ENCODE data around the gene LINC00237.

The LINC00237 gene

DNA sequence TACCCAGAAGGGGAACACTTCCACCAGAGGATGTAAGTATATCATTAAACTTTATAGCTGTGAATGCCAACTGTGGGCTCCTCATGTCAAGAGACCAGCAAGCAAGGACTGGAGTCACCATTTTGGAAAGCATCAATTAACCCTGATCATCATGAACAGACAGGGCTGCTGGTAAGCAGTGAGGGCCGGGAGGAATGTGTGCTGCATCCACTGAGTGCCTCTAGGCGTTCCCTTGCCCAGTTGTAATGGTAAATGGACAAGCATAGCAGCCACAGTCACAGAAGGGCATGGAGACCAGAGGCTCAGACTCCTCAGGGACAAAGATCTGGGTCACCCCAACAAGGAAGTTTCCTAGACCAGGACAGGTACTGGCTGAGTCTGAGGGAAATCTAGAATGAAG lies 23.6 kb downstream of the LINC00237 start:
- FAIRE-seq (no peak), DNase-seq (ENCODE audit: insufficient read length, low spot score) (no peak)
- TF ChIP-seq CTCF (IDR thresholded peaks at IDR 0.05; ENCODE audit: insufficient read depth, missing control alignments): no peak

DNA sequence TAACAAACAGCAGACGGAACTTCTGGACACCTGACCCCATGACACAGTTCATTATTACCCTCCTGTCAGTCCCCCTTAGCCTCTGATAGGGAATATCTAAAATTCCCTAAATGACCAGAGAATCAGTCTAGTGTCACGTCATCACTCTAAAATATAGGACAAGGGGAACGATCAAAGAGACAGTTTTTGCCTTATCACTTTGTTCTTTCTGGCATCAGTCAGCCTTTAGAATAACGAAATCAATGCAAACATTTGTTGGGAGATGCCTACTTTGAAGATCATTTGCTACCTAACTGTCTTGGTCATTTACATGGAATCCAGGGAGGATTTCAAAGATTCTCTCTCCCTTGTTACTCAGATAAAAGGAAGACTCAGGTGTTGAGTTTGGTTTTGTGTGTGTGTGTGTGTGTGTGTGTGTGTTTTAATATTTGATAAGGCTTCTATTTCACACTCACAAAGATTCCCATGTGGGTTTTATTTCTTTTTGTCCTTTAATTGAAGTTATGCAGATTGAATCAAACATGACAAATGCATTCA lies 28.3 kb downstream of the LINC00237 start:
- no peak for TF ChIP-seq CTCF (IDR thresholded peaks at IDR 0.05; ENCODE audit: insufficient read depth, missing control alignments)
- FAIRE-seq (no peak), DNase-seq (ENCODE audit: insufficient read length, low spot score) (no peak)

GRCh38 chr20:21076073-21076472 lies 30.1 kb downstream of the LINC00237 start:
- TF ChIP-seq CTCF (IDR thresholded peaks at IDR 0.05; ENCODE audit: insufficient read depth, missing control alignments): no peak
- no peak for FAIRE-seq
- DNase-seq (ENCODE audit: insufficient read length, low spot score): no peak

- DNase-seq (ENCODE audit: insufficient read length, low spot score) (no peak), FAIRE-seq (no peak)
- no peak for TF ChIP-seq CTCF (IDR thresholded peaks at IDR 0.05; ENCODE audit: insufficient read depth, missing control alignments)
Observed at GRCh38 chr20:21075471-21075870, 30.7 kb downstream of the LINC00237 start.

DNA sequence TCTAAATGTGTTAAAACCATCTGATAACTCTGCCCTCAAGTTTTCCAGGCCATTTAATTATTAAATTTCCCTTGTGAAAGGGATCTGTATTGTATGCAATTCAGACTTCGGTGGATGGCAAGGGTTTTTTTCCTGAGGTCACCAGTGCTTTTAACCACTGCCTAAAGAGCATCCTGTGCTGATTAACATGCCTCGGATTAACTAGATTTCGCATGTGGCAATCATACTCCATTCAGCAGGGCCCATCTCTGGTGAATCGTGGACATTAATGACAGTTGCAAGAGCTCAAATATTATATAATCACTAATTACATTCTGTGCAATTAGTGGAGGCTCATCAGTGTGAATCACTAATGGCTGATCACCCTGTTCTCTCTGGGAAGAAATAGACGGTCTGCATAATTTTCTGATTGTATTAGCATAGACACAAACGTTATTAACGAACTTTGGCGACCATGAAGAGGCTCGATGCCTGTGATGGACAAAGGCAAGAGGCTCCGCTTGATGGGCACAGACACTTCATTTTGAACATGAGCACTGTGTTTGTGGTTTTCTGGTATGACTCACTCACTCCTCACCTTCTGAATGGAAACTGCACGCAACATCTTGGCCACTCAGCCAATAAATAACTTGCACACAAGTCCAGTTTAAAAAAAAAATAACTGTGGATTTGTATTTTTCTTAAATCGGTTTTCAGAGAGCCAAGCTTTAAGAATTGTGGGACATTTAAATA lies 31.4 kb downstream of the LINC00237 start:
- DNase-seq (ENCODE audit: insufficient read length, low spot score): no peak
- no peak for FAIRE-seq
- TF ChIP-seq CTCF (IDR thresholded peaks at IDR 0.05; ENCODE audit: insufficient read depth, missing control alignments): no peak

- FAIRE-seq (no peak), DNase-seq (ENCODE audit: insufficient read length, low spot score) (no peak)
- TF ChIP-seq CTCF (IDR thresholded peaks at IDR 0.05; ENCODE audit: insufficient read depth, missing control alignments): no peak
Observed at GRCh38 chr20:21067255-21067654, 38.9 kb downstream of the LINC00237 start.

DNA sequence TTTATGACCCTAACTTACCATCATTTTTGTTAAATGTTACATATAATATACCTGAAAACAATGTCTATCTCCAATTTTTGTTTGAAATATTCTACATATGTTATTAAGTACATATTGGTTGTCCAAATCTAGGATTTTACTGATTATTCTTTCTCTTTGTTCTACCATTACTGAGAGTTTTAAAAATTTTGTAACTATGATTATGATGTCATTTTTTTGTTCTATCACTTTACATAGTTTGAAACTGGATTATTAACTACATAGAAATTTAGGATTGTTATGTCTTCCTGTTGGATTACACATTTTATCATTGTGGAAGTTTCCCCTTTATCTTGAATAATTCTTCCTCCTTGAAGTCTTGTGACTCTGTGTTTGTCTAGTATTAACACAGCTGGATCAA lies 41.2 kb downstream of the LINC00237 start:
- DNase-seq (ENCODE audit: insufficient read length, low spot score) (no peak), FAIRE-seq (no peak)
- TF ChIP-seq CTCF (IDR thresholded peaks at IDR 0.05; ENCODE audit: insufficient read depth, missing control alignments): no peak

All from D721Med (cell line).